Stimulated activated CD4-positive, alpha-beta T cell treated with anti-CD3 and anti-CD28 coated beads, Interleukin-12 subunit alpha, Interleukin-12 subunit beta, amount 100 ng/mL, for 4 hours (primary cell): ENCODE measurements around the gene RNH1.

ENCODE experiments used
- DNase-seq: peaks from one replicate; pipeline ENCODE4 v3.0.0-alpha.2; 2020

Gene RNH1

GRCh38 chr11:536841-537621, 30.0 kb upstream of the RNH1 start, which contains the start of gene LRRC56:
LRRC56 (plus strand) TSS chr11:537527; CDS start chr11:540685, 3,158 bp downstream.
- DNase-seq: peak; percentile 92

- DNase-seq: peak; percentile 95
These were observed 28.7 kb upstream of the RNH1 start, which contains the start of gene HRAS for GRCh38 chr11:535519-536454. HRAS (minus strand) TSS chr11:535576.

- DNase-seq: peak; percentile 23
These were observed 28.1 kb upstream of the RNH1 start for GRCh38 chr11:535210-535518.

DNA sequence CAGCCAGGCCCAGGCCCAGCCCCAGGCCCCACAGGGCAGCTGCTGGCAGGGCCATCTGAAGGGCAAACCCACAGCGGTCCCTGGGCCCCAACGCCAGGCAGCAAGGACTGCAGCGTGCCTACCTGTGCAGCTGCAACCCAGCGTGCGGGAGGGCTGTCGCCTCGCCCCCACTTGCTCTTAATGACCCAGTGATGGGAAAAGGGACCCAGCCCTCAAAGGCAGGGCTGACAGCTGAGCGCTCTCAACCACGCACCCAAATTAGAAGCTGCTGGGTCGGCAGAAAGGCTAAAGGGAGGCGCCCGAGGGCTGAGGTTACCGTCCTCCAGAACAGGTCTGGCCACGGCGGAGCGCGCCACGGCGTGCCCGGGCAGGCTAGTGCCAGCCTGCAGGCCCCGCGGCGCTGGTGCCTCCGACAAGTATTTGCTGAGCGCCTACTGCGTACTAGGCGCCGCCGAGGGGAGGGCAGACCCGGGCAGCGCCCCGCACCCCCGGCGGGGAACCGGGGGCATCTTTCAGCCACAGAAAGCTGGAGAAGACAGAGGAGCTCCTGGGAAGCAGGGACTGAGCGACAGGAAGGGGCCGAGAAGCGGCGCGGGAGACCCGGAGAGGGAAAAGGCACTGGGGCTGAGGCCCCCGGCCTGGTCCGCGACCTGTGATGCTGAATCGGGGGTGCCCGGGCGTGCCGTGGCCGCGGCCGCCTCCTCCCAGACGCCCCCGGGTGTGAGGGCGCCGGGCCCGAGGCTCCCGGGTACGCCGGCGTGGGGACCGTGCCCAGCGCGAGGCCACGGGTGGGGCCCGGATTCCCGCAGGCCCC, 27.6 kb upstream of the RNH1 start:
- no peak for DNase-seq

DNA sequence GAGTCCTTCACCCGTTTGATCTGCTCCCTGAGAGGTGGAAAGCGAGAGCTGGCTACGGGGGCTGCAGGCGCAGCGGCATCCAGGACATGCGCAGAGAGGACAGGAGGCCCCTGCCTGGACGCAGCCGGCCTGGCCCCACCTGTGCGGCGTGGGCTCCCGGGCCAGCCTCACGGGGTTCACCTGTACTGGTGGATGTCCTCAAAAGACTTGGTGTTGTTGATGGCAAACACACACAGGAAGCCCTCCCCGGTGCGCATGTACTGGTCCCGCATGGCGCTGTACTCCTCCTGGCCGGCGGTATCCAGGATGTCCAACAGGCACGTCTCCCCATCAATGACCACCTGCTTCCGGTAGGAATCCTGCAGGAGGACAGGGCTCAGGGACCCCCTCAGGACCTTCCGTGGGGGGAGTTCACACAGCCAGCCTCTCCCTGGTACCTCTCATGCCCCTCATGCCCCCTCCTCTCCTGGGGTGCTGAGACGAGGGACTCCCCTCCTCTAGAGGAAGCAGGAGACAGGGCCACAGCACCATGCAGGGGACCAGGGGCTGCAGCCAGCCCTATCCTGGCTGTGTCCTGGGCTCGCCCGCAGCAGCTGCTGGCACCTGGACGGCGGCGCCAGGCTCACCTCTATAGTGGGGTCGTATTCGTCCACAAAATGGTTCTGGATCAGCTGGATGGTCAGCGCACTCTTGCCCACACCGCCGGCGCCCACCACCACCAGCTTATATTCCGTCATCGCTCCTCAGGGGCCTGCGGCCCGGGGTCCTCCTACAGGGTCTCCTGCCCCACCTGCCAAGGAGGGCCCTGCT, 26.7 kb upstream of the RNH1 start:
- DNase-seq: no peak

DNA sequence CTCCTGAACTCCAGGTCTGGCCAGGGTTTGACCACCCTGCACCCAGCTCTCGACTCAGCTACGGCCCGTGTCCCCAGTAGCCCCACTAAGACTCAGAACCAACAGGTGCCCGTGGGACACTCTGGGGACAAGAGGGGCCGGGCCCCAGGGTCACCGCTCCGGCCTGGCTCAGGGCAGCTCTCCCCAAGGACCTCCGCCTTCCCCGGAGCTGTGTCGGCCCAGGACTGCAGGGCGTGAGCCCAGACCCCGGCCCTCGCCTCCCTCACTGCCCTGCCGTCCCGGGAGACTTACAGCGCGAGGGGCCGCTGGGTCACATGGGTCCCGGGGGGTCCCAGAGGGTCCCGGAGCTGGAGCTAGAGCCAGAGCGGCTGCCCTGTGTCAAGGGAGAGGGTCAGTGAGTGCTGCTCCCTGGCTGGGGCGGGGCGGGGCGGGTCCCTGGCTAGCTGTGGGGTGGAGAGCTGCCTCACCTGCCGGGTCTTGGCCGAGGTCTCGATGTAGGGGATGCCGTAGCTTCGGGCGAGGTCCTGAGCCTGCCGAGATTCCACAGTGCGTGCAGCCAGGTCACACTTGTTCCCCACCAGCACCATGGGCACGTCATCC, 26.0 kb upstream of the RNH1 start:
- no peak for DNase-seq

DNA sequence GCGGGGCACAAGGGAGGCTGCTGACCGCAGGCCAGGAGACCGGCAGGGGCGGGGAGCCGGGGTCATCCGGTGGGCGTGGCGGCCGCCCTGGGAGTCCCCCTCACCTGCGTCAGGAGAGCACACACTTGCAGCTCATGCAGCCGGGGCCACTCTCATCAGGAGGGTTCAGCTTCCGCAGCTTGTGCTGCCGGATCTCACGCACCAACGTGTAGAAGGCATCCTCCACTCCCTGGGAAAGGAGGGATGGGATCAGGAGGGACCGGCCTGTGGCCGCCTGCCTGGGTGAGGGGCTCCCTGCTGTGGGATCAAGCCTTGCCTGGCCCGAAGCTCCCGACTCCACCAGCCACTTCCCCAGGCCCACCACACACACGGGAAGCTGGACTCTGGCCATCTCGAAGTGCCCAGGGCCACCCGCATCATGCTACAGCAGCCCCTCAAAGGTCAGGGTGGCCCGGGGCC, 25.5 kb upstream of the RNH1 start:
- DNase-seq: no peak

- DNase-seq: no peak
These were observed 25.0 kb upstream of the RNH1 start for GRCh38 chr11:531919-532526.

DNA sequence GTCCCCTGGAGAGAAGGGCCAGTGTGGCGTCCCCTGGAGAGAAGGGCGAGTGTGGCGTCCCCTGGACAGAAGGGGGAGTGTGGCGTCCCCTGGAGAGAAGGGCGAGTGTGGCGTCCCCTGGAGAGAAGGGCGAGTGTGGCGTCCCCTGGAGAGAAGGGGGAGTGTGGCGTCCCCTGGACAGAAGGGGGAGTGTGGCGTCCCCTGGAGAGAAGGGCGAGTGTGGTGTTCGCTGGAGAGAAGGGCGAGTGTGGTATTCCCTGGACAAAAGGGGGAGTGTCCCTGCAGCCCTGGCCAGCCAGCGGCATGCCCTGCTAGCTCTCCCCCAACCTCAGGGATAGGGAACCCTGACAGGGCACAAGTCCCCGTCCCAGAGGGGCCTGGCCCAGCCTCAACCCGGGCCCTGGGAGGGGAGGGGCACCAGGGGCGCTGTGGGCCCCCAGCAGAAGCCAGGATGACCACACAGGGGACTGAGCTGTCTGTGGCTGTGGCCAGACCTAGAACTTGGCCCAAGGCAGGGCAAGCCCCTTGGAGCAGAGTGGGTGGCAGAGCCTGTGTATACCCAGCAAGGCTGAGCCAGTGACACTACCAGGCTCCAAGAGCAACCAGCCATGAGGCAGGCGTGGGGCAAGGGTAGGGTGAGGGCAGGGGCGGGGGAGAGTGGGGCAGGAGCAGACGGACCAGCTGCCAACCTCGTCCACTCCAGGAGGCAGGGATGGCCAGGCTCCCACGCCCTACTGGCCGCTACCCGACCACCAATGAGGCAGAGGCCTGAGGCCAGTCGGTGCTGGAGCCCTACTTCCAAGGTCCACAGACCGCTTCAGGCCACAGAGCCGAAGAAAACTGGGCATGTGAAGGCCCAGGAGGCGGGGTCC, 24.2 kb upstream of the RNH1 start:
- no peak for DNase-seq

DNA sequence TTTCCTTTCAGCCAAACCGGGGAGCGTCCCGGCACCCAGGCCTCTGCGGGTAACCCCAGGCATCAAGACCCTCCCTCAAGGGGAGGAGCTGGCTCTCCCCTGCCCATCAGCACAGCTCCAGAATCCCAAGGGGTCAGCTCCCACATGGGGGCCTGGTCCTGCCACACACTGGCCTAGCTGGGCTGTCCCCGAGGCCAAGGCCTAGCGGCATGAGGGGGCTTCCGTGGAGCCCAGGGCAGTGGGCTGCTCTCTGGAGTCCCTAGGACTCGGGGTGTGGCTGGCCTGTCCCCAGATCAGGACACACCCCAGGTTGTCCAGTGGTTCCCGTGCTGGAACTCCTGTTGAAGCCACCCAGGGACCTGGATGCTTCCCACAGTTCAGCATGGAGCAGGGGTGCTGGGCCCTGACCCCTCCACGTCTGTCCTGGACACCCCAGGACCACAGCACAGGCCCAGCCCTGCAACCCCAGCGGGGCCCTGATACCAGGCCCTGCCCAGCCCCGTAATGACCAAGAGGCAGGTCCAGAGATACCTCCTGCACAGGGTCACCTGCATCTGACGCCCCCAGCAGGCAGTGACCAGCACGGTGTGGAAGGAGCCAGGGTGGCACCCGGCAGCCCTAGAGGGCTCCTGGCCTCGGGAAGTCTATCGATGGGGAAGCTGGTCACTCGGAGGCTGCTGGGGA, 22.8 kb upstream of the RNH1 start:
- no peak for DNase-seq

DNA sequence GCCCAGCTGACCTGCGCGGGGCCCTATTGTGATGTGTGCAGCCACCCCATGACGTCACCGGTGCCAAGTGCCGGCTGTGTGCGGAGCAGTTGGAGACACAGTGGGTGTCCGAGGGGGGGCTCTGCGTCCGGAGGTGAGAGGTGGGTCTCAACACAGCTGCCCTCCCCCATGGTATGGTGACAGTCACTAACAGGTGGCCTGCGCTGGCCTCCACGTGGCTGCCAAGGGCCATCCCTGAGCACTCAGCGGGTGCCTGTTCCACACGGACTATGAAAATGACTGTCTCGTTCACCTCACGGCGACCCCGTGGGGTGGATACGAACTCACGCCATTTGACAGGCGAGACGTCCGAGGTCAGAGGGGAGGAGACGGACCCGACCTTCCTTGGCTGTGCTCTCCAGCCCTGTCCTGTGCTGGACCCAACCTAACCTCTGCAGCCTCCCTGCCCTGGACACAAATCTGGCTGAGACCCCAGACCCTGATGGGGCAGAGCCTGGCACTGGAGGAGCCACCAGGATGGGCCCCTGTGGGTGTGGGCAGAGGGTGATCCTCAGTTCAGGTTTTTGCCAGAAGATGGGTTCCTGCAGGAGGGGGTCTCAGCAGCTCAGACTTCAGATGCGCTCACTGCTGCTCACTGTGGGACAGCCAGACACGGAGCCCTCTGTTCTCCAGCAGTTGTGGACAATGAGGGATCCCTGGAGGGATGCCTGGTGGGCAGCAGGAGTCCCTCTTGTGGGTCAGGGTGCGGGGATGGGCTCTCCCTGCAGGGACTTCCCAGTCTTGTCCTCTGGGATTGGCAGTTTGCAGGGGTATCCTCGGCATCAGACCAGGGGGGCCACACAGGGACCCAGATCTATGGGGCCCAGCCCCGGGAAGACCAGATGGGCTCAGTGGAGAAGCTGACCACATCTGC, 22.0 kb upstream of the RNH1 start:
- no peak for DNase-seq

DNA sequence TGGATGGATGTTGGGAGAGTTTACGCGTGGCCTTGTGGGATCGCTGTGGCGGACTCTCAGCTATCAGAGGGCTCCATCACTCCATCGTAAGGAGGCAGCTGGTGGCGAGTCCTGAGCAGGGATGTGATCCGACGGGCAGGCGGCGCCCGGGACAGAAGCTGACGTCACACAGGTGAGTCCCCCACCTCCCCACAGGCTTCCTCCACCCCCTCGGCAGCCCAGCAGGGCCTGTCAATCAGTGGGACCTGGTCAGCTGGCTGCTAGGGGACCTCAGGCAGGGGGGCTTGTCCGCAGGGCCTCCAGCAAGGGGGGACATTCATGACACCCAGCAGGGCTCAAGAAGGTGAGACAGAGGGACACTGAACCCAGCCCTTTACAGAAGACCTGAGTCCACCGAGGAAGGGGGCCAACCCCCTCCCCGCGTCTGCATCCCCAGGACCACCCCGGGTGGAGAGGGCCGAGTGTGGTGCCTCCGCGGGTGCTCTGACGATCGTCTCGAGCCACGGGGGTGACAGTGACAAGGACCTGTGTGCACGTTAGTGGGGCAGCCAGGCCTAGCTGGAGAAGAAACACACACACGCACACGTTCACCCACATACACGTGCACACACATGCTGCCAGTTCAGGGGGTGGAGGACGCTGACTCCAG, 21.2 kb upstream of the RNH1 start:
- no peak for DNase-seq

GRCh38 chr11:526192-526591, 19.1 kb upstream of the RNH1 start:
- DNase-seq: no peak

- no peak for DNase-seq
These were observed 14.2 kb upstream of the RNH1 start for GRCh38 chr11:521177-521688.

DNA sequence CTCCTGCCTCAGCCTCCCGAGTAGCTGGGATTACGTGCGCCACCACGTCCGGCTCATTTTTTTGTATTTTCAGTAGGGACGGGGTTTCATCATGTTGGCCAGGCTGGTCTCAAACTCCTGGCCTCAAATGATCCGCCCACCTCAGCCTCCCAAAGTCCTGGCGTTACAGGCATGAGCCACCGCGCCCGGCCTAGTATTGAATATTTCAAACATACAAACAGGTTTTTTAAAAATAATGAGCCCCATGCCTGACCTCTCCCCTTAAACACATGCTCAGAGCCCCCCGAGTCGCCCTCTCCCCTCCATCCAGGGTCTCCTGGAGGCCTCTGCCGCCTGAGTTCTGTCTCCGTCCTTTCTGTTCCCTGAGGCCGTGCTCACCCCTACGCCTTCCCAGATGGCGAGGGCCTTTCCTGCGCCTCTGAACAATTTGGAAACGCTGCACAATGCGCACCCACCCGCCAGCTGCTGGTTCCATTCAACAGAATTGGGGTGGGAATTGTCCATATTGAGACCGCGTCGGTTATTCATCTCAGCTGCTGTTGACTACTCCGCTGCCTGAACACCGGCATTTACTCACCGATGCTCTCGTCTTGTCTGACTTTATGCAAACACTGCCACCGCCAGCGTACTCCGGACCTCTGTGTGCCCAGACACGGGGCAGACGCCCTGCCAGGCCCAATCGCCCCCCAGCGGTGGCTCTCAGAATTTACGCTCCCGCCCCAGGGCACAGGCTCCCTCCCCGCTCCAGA, 13.6 kb upstream of the RNH1 start:
- no peak for DNase-seq

DNA sequence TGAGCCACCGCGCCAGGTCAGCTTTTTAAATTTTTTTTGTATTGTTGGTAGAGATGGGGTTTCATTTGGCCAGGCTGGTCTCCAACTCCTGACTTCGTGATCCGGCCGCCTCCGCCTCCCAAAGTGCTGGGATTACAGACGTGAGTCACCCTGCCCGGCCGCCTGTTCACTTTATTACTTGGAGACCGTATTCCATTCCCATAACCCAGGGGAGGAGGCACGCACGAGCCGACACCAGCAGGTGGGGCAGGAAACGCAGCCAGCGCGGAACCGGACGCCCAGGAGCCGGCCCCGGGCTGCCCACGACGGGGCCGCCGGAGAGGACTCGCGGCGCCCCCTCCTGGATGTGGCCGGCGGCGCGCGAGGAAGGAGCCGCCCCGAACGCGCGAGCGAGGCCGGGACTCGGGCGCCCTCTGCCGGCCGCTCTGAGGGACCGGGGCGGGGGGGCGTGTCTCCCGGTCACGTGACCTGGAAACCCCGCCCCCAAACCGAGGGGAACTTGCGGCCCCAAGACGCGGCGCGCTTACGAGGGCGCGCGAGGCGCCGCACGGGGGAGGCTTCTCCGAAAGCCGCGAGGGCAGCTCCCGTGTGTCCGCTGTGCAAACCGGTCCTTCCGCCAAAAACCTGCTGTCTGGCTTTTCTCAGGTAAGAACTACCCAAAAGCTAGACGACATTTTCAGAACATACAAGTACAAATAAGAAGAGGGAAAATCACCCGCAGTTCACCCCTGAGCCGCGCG, 11.6 kb upstream of the RNH1 start:
- DNase-seq: peak; percentile 88
